ENCODE results near the gene TEAD1.

TEAD1 gene

DNA sequence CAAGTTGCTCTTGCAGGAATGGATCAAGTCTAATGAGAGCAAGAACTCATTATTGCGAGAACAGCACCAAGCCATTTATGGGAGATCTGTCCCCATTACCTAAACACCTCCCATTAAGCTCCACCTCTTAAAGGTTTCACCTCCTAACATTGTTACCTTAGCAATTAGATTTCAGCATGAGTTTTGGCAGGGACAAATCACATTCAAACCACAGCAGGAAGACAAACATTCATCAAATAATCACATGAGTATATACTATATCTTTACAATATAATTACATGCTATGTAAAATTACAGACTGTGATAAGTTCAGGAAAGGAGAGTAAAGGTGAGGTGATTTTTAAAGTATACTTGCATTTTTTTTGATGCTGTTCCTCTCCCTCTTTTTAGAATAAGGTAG, 6.6 kb upstream of the TEAD1 start:
- DNase-seq: no peak

DNA sequence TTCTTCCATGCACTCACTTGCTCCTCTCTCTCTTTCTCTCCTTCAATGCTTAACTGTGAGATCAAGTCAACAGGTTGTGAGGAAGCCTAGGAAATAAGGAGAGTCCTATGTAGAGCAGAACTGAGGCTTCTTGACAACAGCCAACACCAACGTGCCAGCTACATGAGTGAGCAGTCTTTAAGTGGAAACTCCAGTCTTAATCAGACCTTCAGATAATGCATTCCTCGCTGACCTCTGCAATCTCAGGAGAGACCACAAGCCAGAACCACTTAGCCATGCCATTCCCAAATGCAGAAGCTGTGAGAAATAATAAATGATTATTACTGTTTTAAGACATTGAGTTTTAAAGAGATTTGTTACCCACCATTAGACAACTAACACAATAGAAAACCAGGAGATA, 6.1 kb upstream of the TEAD1 start:
- DNase-seq: no peak

DNA sequence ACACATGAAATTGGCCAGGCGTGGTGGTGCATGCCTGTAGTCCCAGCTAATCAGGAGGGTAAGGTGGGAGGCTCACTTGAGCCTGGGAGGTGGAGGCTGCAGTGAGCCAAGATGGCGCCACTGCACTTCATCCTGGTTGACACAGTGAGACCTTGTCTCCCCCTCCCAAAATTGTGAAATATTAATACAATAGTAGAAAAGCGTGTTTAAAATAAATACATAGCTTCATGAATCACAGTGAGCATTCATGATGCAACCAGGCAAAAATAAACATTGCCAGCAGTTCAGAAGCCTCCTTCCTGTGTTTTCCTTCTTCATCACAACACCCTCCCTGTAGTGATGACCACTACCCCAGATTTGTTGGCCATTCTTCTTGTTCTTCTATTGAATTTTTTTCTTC, 4.3 kb upstream of the TEAD1 start:
- no peak for DNase-seq

- no peak for DNase-seq
These were observed 2.9 kb upstream of the TEAD1 start for GRCh38 chr11:12671370-12671769.

- no peak for DNase-seq
These were observed 659 bp upstream of the TEAD1 start for GRCh38 chr11:12673601-12673923.

DNA sequence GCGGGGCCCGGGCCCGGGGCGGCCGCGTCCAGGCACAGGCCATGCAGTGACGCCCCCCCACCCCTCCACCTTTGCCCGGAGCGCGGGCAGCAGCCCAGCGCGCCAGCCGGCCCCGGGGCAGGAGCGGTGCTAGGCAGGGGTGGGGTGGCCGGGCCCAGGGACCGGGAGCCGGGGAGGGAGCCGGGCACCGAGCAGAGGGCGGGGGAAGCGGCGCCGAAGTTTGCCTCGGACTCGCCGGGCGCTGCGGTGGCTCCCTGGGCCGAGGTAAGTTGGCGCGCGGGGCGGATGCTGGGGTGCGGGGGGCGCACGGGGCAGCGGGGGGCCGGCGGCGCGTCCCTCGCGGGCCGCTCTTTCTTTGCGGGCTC, 332 bp downstream of the TEAD1 start:
- DNase-seq: peak; percentile 15

GRCh38 chr11:12674936-12675696, 895 bp downstream of the TEAD1 start:
- peak; percentile 40 for DNase-seq

DNA sequence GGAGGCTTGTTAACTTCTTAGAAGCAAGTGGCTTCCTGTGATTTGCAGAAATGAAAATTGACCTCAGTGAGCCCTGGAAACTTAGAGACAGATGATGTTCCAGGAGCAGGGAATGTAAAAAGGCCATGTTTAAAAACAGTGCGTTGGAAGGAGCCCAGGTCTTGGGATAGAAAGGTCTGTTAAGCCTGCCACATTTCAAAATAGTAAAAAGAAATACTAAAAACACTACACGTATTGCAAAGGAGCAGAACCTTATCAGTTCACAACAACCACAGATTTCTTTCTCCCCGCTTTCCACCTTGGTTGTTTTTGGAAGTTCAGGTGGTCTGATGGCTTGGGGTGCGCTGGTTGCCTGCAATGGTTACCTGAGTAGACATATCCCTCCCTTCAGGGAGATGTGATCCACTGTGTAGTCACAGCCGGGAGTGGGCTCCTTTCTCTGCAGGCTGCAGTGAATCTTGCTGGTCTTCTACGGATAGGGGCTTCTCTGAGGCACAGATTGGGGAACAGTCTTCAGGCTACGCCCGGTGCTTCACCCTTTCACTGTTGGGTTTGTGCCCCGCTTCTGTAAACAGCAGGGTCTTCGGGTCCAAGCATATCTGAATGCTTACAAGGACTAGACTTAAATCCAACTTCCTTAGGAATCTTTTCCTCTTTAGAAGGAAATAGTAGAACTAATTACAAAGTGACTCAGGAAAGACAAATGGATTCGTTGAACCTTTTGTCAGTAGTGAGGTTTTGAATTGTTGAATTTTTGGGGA, 1.9 kb downstream of the TEAD1 start:
- peak; percentile 44 for DNase-seq

GRCh38 chr11:12677131-12677530, 2.9 kb downstream of the TEAD1 start:
- DNase-seq: peak; percentile 23

GRCh38 chr11:12678092-12678491, 3.9 kb downstream of the TEAD1 start:
- peak; percentile 20 for DNase-seq

DNA sequence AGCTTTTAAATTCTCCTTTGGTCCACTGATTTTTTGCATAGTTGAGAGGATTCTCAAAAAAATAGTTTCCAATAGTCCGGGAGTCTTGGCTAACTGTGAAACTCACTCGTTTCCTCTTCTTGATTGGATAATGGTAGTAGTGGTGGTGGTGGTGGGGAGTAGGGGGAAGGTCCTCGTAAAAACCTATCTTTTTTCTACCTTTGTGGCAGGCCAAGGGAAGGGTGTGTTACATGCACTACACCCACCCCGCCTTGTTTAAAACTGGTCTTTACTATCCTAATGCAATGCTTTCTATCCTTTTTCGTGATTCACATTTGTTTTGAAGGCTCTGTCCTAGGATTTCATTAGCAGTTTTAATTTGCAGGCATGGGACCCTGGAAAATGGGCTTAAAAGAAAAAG, 4.8 kb downstream of the TEAD1 start:
- DNase-seq: peak; percentile 43

- no peak for DNase-seq
These were observed 5.2 kb downstream of the TEAD1 start for GRCh38 chr11:12679471-12679870.

DNA sequence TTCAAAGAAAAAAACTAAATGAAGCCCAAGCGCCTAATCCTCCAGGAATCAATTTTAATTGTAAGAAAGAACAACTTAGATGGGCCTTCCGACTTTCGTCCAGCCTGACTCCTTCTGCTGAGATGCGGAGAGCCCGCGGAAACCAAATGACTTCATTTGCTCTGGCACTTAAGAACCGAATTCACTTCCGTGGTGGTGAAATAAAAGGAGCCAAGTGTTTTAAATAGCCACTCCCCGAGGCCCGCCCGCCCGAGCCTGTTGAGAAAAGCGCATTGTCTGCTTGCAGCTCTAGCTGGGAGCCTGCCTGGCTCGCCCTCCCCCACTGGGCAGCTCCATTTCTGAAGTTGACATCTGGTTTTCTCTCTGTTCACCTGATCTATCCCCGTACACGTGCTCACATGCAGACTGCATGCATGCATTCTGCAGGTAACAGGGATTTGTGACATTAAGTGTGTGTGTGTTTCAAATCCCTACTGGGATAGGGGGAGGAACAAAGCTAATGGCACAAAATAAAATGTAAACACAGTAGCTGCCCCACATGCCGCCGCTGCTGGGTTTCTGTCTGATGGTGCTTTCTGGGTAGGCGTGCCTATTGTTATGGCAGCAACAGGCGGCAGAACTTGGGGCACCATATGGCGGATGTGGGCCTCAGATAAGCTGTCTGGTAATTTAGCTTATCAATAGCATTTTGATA, 6.2 kb downstream of the TEAD1 start:
- DNase-seq: peak; percentile 90

DNA sequence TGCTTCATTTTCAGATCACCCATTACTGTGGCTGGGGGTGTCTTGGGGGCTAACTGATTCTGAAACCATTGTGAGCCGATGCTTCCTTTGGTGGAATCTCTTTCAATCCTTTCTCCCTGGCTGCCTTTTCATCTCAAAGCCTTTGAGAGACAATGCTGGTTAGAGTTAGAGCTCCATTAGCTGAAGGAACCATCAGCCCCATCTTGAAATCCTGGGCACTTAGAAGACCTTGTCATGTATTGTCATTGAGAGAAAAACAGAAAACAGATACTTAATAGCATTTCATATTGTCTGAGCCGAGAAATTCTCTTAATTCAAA, 6.7 kb downstream of the TEAD1 start:
- DNase-seq: no peak

- DNase-seq: no peak
These were observed 7.2 kb downstream of the TEAD1 start for GRCh38 chr11:12681466-12681865.

DNA sequence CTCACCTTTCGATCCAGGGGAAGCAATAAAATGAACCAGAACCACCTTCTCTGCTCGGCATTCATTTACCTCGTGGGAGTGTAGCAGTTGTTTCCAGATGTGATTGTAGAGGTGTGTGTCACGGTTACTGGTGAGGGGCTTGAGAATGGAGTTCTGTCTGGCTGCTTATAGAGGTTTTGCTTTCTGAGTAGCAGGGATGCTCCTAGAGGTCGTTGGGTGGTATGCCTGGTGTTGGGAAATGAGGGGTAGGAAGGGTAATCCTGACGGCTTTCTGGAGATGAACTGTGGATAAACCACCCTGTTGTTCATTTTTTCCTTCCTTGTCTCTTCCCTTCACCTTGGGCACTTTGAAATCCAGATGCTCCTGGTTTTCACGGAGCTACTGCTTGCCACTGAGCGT, 8.1 kb downstream of the TEAD1 start:
- DNase-seq: no peak

- DNase-seq: no peak
These were observed 8.7 kb downstream of the TEAD1 start for GRCh38 chr11:12682737-12683500.

- no peak for DNase-seq
These were observed 9.7 kb downstream of the TEAD1 start for GRCh38 chr11:12683874-12684273.

- no peak for DNase-seq
These were observed 10.1 kb downstream of the TEAD1 start for GRCh38 chr11:12684315-12684714.

GRCh38 chr11:12684816-12685215, 10.6 kb downstream of the TEAD1 start:
- no peak for DNase-seq

- DNase-seq: no peak
These were observed 11.0 kb downstream of the TEAD1 start for GRCh38 chr11:12685229-12685628.

- no peak for DNase-seq
These were observed 12.2 kb downstream of the TEAD1 start for GRCh38 chr11:12686246-12687060.

DNA sequence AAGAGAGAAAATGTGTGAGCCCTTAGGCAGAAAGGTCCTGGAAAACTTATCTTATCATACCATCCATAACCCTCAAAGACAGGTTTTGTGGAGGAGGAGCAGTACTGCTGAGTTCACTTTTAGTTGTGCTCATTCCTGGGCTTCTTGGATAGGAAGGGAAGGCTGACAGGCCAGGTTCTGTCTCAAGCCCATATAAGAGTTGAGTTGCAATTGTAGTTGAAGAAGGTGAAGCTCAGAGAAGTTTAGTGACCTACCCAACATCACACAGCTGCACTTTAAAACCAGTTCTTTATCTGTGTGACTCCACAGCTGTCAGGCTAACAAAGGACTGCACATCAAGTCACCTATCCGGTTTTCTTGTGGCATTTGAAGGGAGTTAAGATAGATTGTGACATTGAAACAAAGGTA, 13.0 kb downstream of the TEAD1 start:
- DNase-seq: no peak

Data from RPMI8226 (cell line).